ENCODE data around the gene PAXX.
A peak's percentile ranks its signal among the peaks of the same experiment; 100 is the strongest.

Gene PAXX

GRCh38 chr9:136949817-136950655, 42.2 kb upstream of the PAXX start:
- peak; percentile 18; the same call in 1 of the 2 replicates for TF ChIP-seq CTCF (IDR thresholded peaks at IDR 0.05; ENCODE audit: control insufficient read depth, extremely low read depth, insufficient read depth)
- H3K4me3 ChIP-seq (ENCODE audit: low read depth, low read length), result peak overlapping the region; percentile 67
- peak; percentile 82 for DNase-seq (ENCODE audit: low read depth)

DNA sequence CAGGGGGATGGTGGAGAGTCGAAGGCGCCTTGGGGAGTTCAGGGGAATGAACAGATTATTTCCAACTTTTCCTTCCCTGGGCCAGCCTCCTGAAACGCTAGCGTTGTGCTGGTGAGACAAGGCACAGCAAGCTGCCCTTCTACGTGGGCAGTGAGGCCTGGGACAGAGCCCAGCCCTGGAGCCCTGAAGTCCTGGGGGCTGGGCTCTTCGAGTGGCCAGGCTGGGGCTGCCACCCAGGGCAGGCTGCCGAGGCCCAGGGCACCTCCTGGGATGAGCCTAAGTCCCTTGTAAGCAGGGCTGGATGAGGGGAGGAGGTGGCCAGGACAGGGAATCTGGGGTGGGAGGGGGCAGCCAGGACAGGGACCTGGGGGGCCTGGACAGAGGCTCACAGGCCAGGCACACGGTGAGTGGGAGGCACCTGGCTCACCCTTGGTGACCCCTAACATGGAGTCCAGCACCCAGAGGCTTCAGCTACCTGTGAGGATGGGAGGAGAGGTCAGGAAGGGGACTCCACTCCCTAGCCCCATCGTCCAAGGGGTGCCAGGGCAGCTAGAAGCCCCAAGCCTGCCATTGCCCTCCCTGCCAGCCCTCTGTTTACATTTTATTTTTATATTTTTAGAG, 41.5 kb upstream of the PAXX start:
- TF ChIP-seq CTCF (IDR thresholded peaks at IDR 0.05; ENCODE audit: control insufficient read depth, extremely low read depth, insufficient read depth), result no peak
- H3K4me3 ChIP-seq (ENCODE audit: low read depth, low read length), result peak overlapping the region; percentile 67

GRCh38 chr9:136951541-136952320, 40.5 kb upstream of the PAXX start, which contains the start of gene LCN12:
Gene LCN12, plus strand, starts transcription at chr9:136952273. Its CDS starts 55 bp downstream, at chr9:136952328.
- no peak within 1 kb of the TSS for H3K4me3 ChIP-seq (ENCODE audit: low read depth, low read length)
- DNase-seq (ENCODE audit: low read depth), result no peak
- no peak for TF ChIP-seq CTCF (IDR thresholded peaks at IDR 0.05; ENCODE audit: control insufficient read depth, extremely low read depth, insufficient read depth)

More for the DNA sequence above, 41.5 kb upstream of the PAXX start:
- DNase-seq (ENCODE audit: low read depth), result no peak

DNA sequence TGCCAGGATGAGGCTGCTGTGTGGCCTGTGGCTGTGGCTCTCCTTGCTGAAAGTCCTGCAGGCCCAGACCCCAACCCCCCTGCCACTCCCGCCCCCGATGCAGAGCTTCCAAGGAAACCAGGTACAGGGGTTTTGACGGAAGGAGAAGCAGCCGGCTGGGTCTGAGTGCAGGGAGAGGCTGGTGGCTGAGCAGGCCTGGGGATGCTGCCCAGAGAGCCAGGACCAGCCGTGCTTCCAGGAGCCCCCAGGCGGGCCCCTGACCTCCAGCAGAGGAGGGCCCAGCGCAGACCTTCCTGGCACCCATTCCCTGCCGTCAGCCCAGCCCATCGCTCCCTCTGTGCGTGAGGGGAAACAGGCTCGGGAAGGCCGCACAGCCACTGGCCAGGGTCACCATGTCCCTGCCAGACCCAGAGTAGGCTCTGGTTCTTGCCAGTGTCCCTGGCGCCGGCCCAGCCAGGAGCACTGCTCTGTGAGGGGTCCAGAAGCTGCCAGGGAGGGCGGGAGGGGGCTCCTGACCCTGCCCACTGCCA, 39.8 kb upstream of the PAXX start:
- no peak for TF ChIP-seq CTCF (IDR thresholded peaks at IDR 0.05; ENCODE audit: control insufficient read depth, extremely low read depth, insufficient read depth)
- no peak for DNase-seq (ENCODE audit: low read depth)
- no peak overlapping the region for H3K4me3 ChIP-seq (ENCODE audit: low read depth, low read length)

GRCh38 chr9:136952876-136953770, 39.1 kb upstream of the PAXX start:
- no peak for TF ChIP-seq CTCF (IDR thresholded peaks at IDR 0.05; ENCODE audit: control insufficient read depth, extremely low read depth, insufficient read depth)

More at GRCh38 chr9:136952876-136953770, 39.1 kb upstream of the PAXX start:
- DNase-seq (ENCODE audit: low read depth), result no peak
- H3K4me3 ChIP-seq (ENCODE audit: low read depth, low read length), result no peak overlapping the region

Data from LNCaP clone FGC (cell line).